CD8-positive, alpha-beta memory T cell (primary cell): ENCODE measurements around the gene SLC1A3. TPM values are rescaled to one million over a fixed set of nuclear protein-coding genes. Genes with fewer than 3 reads are reported as not detected.

ENCODE experiments used
- CTCF ChIA-PET: fragments of 350-600 bp; sonication (Branson Sonifier 250); formaldehyde crosslinking; loops from one replicate; lab custom pipeline; 2021; ENCODE audit warnings: antibody characterized with exemption; lab: Charles Lee
- POLR2A ChIA-PET: fragments of 350-600 bp; sonication (Branson Sonifier 250); formaldehyde crosslinking; loops from one replicate; lab custom pipeline; 2021; ENCODE audit warnings: antibody characterized with exemption; lab: Charles Lee
- DNase-seq, 5 donors: peaks; one replicate each; pipeline versions ENCODE4 v3.0.0 to v3.0.0-alpha.2; 2020 to 2022; ENCODE audit warnings: mixed read lengths in 1 of 5
- H3K27ac ChIP-seq: one replicate; pipeline ENCODE4 v1.7.0; 2013; ENCODE audit warnings: low read depth, mild to moderate bottlenecking, low read length, moderate library complexity
- H3K27me3 ChIP-seq: 2 replicates; pipeline ENCODE4 v1.7.0; 2013; ENCODE audit warnings: low read length, mild to moderate bottlenecking; ENCODE audit not compliant: insufficient read depth, poor library complexity, severe bottlenecking
- H3K36me3 ChIP-seq: 2 replicates; pipeline ENCODE4 v1.7.0; 2013; ENCODE audit warnings: mild to moderate bottlenecking, low read length, moderate library complexity; ENCODE audit not compliant: insufficient read depth
- H3K4me1 ChIP-seq: 2 replicates; pipeline ENCODE4 v1.7.0; 2013; ENCODE audit warnings: mild to moderate bottlenecking, low read length, moderate library complexity; ENCODE audit not compliant: insufficient read depth
- H3K4me3 ChIP-seq: 2 replicates; pipeline ENCODE4 v1.7.0; 2013; ENCODE audit warnings: mild to moderate bottlenecking, low read length
- H3K9me3 ChIP-seq: 2 replicates; pipeline ENCODE4 v1.7.0; 2013; ENCODE audit warnings: mild to moderate bottlenecking, low read length
- H3K27ac Mint-ChIP-seq, 8 donors: one replicate each; pipeline ENCODE4 v1.8.0; 2020 to 2021; ENCODE audit warnings: mixed read lengths in 8 of 8, mild to moderate bottlenecking in 6 of 8, inconsistent platforms in 3 of 8, moderate library complexity in 3 of 8
- H3K27me3 Mint-ChIP-seq, 2 donors: one replicate each; pipeline ENCODE4 v1.8.0; 2020 to 2021; ENCODE audit warnings: mixed read lengths in 2 of 2, mild to moderate bottlenecking in 1 of 2, moderate library complexity in 1 of 2
- H3K36me3 Mint-ChIP-seq, 3 donors: one replicate each; pipeline ENCODE4 v1.8.0; 2020 to 2021; ENCODE audit warnings: mixed read lengths in 3 of 3, inconsistent platforms in 1 of 3, mild to moderate bottlenecking in 1 of 3
- H3K4me1 Mint-ChIP-seq, 3 donors: one replicate each; pipeline ENCODE4 v1.8.0; 2020 to 2021; ENCODE audit warnings: mixed read lengths in 3 of 3, inconsistent platforms in 1 of 3, mild to moderate bottlenecking in 1 of 3
- H3K4me3 Mint-ChIP-seq, 7 donors: one replicate each; pipeline ENCODE4 v1.8.0; 2020 to 2021; ENCODE audit warnings: mixed read lengths in 7 of 7, mild to moderate bottlenecking in 6 of 7, moderate library complexity in 4 of 7, inconsistent platforms in 2 of 7
- H3K9me3 Mint-ChIP-seq, 5 donors: one replicate each; pipeline ENCODE4 v1.8.0; 2020 to 2022; ENCODE audit warnings: mixed read lengths in 5 of 5, mild to moderate bottlenecking in 3 of 5, moderate library complexity in 2 of 5, inconsistent platforms in 1 of 5
- polyA plus RNA-seq: library from polyadenylated mRNA; unstranded; fragments of 300-500 nt; fragmentation: Illumina TruSeq; gene quantifications from one replicate; pipeline ENCODE4 v1.2.3, GENCODE V29; 2021
- total RNA-seq, 2 experiments: library from RNA; stranded (reverse); gene quantifications; one replicate each; pipeline ENCODE4 v1.2.3, GENCODE V29; 2021

Gene SLC1A3
- total and polyA plus RNA-seq, 3 experiments from 2014 or later = 0.35 to 0.37 TPM; not detected in 1

DNA sequence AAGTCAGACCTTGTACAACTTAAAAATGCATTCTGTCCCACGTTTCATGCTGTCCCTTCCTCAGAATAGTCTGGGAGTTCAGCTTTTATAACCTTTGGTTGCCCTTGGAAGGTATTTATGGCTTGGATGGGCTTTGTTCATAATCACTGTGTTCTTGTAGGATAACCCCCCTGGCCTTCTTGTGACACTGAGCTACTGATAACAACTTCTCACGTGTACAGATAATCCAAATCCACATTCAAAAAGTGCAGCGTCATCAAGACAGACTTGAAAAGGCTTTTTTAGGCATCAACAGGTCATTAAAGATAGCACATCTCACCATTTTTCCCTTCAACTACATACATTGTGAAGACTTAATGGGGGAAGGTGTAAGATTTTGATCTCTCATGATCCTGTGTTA lies 42.0 kb downstream of the SLC1A3 start:
- Mint-ChIP-seq H3K27ac (no peak overlapping the region), H3K36me3 (no peaks in the 10 kb centered on the region), H3K4me3 (no peak overlapping the region), H3K9me3 (no peaks in the 10 kb centered on the region), H3K27me3 (peaks cover 7 to 26% of the 10 kb centered on the region in 2 donors), H3K4me1 (no peaks in the 10 kb centered on the region)
- Histone ChIP-seq H3K27ac (no peak overlapping the region), H3K4me1 (no peaks in the 10 kb centered on the region), H3K4me3 (no peak overlapping the region), H3K36me3 (no peaks in the 10 kb centered on the region), H3K27me3 (no peaks in the 10 kb centered on the region), H3K9me3 (no peaks in the 10 kb centered on the region)
- DNase-seq = no peak
- CTCF ChIA-PET = no interaction called here
- POLR2A ChIA-PET = no interaction called here

GRCh38 chr5:36651761-36652685 lies 45.6 kb downstream of the SLC1A3 start:
- Histone ChIP-seq H3K9me3 (no peaks in the 10 kb centered on the region), H3K36me3 (no peaks in the 10 kb centered on the region), H3K27ac (no peak overlapping the region), H3K4me3 (no peak overlapping the region), H3K27me3 (no peaks in the 10 kb centered on the region), H3K4me1 (no peaks in the 10 kb centered on the region)
- H3K27me3 Mint-ChIP-seq = peaks cover 12 to 26% of the 10 kb centered on the region in 2 donors
- H3K4me1 Mint-ChIP-seq = no peaks in the 10 kb centered on the region
- no peaks in the 10 kb centered on the region for H3K36me3 Mint-ChIP-seq
- no peaks in the 10 kb centered on the region for H3K9me3 Mint-ChIP-seq
- ChIA-PET POLR2A (no interaction called here), CTCF (no interaction called here)
- no peak overlapping the region for H3K4me3 Mint-ChIP-seq
- no peak overlapping the region for H3K27ac Mint-ChIP-seq
- DNase-seq = no peak

DNA sequence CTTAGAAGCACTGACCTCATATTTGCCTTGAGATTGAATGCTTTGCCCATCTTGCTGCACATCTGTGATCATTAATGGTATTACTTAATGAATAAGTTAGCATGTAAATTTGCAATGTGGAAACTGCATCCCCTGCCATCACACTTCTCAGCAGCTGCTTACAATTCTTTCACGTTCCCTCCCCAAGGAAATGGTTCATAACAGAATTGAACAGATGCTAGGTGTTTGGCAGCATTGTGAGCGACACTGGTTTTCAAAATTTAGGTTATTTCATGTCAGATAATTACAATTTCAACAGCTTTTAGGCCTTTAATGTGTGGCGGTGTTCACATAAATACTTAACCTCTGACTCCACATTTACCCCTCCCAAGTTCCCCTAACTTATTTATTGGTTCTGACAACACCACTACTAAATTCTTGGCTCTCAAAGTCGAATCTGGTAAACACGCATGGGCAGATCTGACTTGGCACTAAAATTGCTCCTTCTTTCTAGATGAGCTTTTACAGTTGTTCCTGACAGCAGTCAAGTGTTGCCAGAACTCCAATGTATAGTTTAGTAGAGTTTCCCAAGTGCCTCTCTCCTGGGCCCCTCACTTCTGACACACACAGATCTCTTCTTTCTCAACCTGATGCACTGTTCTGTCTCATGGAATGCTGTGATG lies 46.8 kb downstream of the SLC1A3 start:
- DNase-seq = no peak
- H3K27me3 Mint-ChIP-seq = peaks cover 12 to 26% of the 10 kb centered on the region in 2 donors
- no peaks in the 10 kb centered on the region for H3K27me3 ChIP-seq
- no peaks in the 10 kb centered on the region for H3K4me1 Mint-ChIP-seq
- no peaks in the 10 kb centered on the region for H3K9me3 ChIP-seq
- ChIA-PET POLR2A (no interaction called here), CTCF (interaction anchor here (0.5 kb wide), 1 partner anchor 49 kb away, joined by 4 read pairs; no protein-coding TSS in a partner anchor)
- H3K4me1 ChIP-seq = no peaks in the 10 kb centered on the region
- H3K9me3 Mint-ChIP-seq = no peaks in the 10 kb centered on the region
- H3K4me3 ChIP-seq = no peak overlapping the region
- no peaks in the 10 kb centered on the region for H3K36me3 Mint-ChIP-seq
- no peak overlapping the region for H3K27ac Mint-ChIP-seq
- H3K27ac ChIP-seq = no peak overlapping the region
- no peaks in the 10 kb centered on the region for H3K36me3 ChIP-seq
- no peak overlapping the region for H3K4me3 Mint-ChIP-seq

GRCh38 chr5:36654564-36654963 lies 48.2 kb downstream of the SLC1A3 start:
- CTCF ChIA-PET = no interaction called here

GRCh38 chr5:36655161-36655560 lies 48.8 kb downstream of the SLC1A3 start:
- Histone ChIP-seq H3K4me1 (no peaks in the 10 kb centered on the region), H3K27ac (no peak overlapping the region), H3K36me3 (no peaks in the 10 kb centered on the region), H3K4me3 (no peak overlapping the region), H3K9me3 (no peaks in the 10 kb centered on the region), H3K27me3 (no peaks in the 10 kb centered on the region)
- Mint-ChIP-seq H3K27ac (no peak overlapping the region), H3K4me3 (no peak overlapping the region), H3K27me3 (peaks cover 9 to 23% of the 10 kb centered on the region in 2 donors), H3K4me1 (no peaks in the 10 kb centered on the region), H3K9me3 (no peaks in the 10 kb centered on the region), H3K36me3 (no peaks in the 10 kb centered on the region)
- POLR2A ChIA-PET = interaction anchor here (0.6 kb wide), 1 partner anchor 29 kb away, joined by 3 read pairs; no protein-coding TSS in a partner anchor
- DNase-seq = no peak
- CTCF ChIA-PET = no interaction called here

More at GRCh38 chr5:36654564-36654963, 48.2 kb downstream of the SLC1A3 start:
- POLR2A ChIA-PET = no interaction called here
- no peaks in the 10 kb centered on the region for H3K27me3 ChIP-seq
- H3K36me3 ChIP-seq = no peaks in the 10 kb centered on the region
- H3K4me1 ChIP-seq = no peaks in the 10 kb centered on the region
- no peak for DNase-seq
- Mint-ChIP-seq H3K36me3 (no peaks in the 10 kb centered on the region), H3K4me1 (no peaks in the 10 kb centered on the region), H3K27ac (no peak overlapping the region), H3K9me3 (no peaks in the 10 kb centered on the region), H3K4me3 (no peak overlapping the region), H3K27me3 (peaks cover 9 to 23% of the 10 kb centered on the region in 2 donors)
- H3K27ac ChIP-seq = no peak overlapping the region
- no peak overlapping the region for H3K4me3 ChIP-seq
- H3K9me3 ChIP-seq = no peaks in the 10 kb centered on the region

- no peak overlapping the region for H3K4me3 Mint-ChIP-seq
- Histone ChIP-seq H3K9me3 (no peaks in the 10 kb centered on the region), H3K27ac (no peak overlapping the region), H3K4me1 (no peaks in the 10 kb centered on the region), H3K27me3 (no peaks in the 10 kb centered on the region), H3K36me3 (no peaks in the 10 kb centered on the region), H3K4me3 (no peak overlapping the region)
- H3K36me3 Mint-ChIP-seq = no peaks in the 10 kb centered on the region
- POLR2A ChIA-PET = no interaction called here
- no peaks in the 10 kb centered on the region for H3K4me1 Mint-ChIP-seq
- no peaks in the 10 kb centered on the region for H3K9me3 Mint-ChIP-seq
- H3K27me3 Mint-ChIP-seq = peaks cover 7 to 22% of the 10 kb centered on the region in 2 donors
- DNase-seq = no peak
- CTCF ChIA-PET = no interaction called here
- no peak overlapping the region for H3K27ac Mint-ChIP-seq
Observed at GRCh38 chr5:36656556-36656955, 50.1 kb downstream of the SLC1A3 start.

- ChIA-PET CTCF (no interaction called here), POLR2A (no interaction called here)
- Mint-ChIP-seq H3K27ac (no peak overlapping the region), H3K27me3 (peaks cover 7 to 17% of the 10 kb centered on the region in 2 donors), H3K36me3 (no peaks in the 10 kb centered on the region), H3K9me3 (no peaks in the 10 kb centered on the region), H3K4me1 (no peaks in the 10 kb centered on the region), H3K4me3 (no peak overlapping the region)
- H3K27ac ChIP-seq = no peak overlapping the region
- no peaks in the 10 kb centered on the region for H3K27me3 ChIP-seq
- H3K4me3 ChIP-seq = no peak overlapping the region
- H3K4me1 ChIP-seq = no peaks in the 10 kb centered on the region
- no peak for DNase-seq
- H3K9me3 ChIP-seq = no peaks in the 10 kb centered on the region
- H3K36me3 ChIP-seq = no peaks in the 10 kb centered on the region
Observed at GRCh38 chr5:36657563-36657995, 51.2 kb downstream of the SLC1A3 start.
